ENCODE measurements around the gene CCDC192.

The CCDC192 gene

GRCh38 chr5:127928053-127928452 is 224.9 kb downstream of the CCDC192 start:
- no peak for DNase-seq

- DNase-seq: no peak
These were observed 227.1 kb downstream of the CCDC192 start for GRCh38 chr5:127930311-127930710.

GRCh38 chr5:127931396-127931795 is 228.2 kb downstream of the CCDC192 start:
- DNase-seq: no peak

DNA sequence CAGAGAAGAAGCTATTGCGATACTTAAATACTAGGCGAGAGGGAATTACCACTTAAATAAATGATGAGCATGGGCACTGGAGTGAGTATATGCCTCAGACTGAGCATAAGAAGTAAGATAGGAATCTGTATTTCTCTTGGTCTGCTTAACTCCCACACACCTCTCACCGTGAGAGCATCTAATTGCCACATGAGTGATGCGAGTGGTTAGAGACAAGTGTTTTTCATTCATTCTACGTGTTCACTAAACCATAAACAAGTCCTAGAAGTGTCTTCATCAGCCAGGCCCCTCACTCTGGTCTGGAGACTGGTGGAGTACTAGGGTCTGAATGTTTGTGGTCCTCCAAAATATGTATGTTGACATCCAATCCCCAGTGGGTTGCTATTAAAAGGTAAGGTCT is 230.2 kb downstream of the CCDC192 start:
- no peak for DNase-seq

- DNase-seq: no peak
These were observed 231.6 kb downstream of the CCDC192 start for GRCh38 chr5:127934791-127935256.

- no peak for DNase-seq
These were observed 232.2 kb downstream of the CCDC192 start for GRCh38 chr5:127935398-127935797.

DNA sequence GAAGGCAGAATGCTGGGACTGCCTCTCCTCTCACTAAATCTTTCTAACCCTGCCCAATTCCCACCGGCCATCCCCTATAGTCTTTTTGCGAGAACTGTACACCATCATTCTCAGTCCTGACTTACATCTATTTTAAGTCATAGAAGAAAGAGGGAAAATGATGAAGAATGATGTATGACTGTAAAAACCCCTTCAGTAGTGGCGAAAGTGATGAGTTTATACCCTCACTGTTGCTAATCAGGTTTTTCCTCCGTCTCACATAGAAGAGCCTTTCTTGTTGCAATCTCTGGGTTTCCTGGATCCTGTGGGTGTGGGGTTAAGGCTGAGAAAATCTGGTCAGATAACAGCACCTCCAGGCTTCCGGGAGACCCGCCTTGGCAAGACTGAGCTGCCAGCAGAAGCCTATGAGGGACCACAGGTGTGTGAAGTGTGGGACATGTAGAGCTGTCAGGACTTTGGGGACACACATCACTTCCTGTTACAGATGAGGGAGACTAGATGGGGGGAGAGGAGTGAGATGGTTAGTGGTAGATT is 233.3 kb downstream of the CCDC192 start:
- no peak for DNase-seq

DNA sequence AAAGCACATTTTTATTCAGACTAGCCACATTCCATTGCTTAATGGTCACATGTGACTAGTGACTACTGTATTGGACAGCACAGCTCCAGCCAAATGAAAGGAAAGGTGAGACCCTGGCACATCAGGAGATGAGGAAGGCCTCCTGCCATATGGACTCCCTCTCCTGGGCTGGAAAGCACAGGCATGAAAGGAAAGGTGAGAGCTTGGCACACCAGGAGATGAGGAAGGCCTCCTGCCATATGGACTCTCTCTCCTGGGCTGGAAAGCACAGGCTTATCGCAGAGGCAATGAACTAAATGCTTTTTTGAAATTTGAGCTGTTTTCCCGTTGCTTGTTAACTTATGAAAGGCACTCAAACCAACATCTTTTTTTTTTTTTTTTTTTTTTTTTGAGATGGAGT is 235.6 kb downstream of the CCDC192 start:
- DNase-seq: no peak

- DNase-seq: no peak
These were observed 237.7 kb downstream of the CCDC192 start for GRCh38 chr5:127940854-127941253.

DNA sequence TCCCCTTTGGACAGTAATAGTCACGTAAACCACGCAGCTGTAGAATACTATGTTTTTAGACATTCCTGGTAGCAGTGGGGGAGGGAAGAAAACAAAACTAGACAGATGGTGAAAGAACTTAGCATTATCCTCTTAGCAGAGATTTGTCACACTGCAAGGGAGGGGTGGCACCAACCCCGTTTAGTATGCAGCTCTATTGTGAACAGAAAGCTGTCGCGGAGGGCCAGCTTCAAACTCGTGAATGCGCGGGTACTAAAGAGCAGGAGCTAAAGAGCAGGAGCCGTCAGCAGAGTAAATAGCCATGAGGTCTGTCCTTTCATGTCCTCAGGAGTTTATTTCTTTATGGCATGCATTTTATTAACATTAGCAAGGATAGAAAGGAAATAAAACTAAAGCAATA is 238.5 kb downstream of the CCDC192 start:
- DNase-seq: no peak

GRCh38 chr5:127942246-127943060 is 239.3 kb downstream of the CCDC192 start:
- DNase-seq: no peak

GRCh38 chr5:127943061-127943371 is 239.8 kb downstream of the CCDC192 start:
- DNase-seq: no peak

DNA sequence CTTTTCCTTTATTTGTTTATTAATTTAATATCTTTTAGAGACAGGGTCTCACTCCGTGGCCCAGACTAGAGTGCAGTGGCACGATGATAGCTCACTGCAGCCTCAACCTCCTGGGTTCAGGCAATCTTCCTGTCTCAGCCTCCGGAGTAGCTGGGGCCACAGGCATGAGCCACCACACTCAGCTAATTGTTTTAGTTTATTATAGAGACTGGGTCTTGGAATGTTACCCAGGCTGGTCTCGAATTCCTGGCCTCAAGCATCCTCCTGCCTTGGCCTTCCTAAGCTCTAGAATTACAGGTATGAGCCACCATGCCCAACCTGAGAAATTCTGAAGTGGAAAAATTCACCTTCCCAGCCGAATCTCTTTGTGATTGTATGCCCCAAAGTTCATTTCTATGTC is 240.9 kb downstream of the CCDC192 start:
- no peak for DNase-seq

- no peak for DNase-seq
These were observed 244.8 kb downstream of the CCDC192 start for GRCh38 chr5:127947941-127948340.

DNA sequence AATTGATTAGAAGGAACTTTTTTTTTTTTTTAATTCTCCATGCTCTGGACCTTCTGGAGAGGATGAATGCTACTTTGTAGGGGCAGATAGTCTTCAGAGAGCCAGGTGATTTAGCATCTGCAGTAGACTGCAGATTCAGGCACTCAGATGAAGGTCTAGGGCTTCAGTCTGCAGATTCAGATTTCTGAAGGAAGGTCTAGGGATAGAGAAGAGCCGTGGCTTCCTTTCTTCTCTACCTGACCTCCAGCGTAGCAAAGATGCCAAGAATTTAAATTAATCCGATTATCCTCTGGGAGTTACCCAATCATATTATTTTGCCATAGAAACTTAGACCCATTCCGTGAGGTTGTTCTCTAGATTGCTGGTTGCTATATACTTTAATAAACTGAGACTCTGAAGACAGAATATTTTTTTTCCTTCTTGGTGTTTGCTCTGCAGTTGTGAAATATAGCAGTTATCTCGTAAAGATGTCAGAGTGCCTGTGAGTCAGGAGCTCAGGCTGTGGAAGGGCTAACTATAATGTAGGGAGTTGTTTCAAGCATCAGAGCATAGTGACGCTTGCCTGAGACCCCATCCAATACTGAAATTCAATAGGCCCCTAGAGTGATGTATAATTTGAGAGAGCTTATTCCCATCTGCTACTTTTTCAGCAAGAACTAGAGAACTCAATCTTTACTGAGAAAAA is 247.7 kb downstream of the CCDC192 start:
- DNase-seq: no peak

- DNase-seq: no peak
These were observed 248.6 kb downstream of the CCDC192 start for GRCh38 chr5:127951791-127952190.

- no peak for DNase-seq
These were observed 254.0 kb downstream of the CCDC192 start for GRCh38 chr5:127957183-127957582.

- DNase-seq: no peak
These were observed 254.6 kb downstream of the CCDC192 start for GRCh38 chr5:127957701-127958239.

DNA sequence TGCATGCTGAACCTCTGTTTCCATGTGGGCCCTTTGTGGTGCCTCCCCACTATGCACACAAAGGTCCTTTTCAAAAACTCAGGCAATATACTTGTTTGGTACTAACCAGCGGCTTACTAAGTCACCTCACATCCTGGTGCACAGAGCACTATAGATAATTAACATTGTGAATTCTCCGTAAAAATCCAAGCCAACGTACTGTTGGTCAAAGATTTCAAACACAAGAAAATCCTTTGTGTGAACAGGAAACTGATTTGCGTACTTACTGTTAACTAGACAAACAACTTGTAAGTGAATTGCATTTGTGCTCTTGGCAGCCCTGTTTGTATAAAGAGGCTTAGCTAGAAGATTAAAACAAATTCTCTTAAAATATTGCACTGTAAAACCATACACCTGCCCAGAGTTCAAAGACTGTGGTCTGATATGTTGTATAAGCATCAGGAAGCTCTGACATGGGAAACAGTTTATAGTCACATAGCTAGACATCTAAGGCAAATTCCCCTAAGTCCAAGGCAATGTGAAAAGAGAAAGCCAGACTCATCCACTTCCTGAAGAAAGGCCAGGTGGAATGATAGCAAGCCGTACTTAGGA is 255.3 kb downstream of the CCDC192 start:
- DNase-seq: no peak

DNA sequence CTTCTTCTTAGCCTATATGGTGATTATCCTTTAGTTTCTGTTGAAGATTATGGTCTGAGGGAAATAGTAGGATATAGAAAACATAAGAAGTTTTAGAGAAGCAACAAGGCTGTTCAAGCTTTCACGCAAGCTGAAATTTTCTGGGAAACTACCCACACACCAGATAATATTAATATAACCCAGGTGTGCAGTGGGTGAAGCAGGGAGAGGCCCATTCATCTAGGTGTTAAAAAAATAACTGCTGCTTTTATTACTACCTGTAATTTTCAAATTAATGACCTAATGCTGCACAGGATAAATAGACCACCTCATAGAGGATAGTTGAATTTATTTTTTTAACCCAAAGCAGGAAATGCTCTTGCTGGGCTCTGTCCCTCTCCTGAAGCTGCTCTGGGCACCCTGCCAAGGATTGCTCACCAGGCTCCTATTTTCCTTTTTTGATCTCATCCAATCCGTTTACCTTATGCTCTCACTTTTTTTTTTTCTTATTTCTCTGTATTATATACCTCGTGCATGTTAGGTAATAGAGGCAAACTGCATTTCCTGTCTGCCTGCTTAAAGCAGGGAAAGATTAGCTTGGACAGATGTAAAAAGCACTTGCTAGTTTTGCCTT is 256.1 kb downstream of the CCDC192 start:
- peak in 1 of 2 experiments; percentile 3 for DNase-seq

DNA sequence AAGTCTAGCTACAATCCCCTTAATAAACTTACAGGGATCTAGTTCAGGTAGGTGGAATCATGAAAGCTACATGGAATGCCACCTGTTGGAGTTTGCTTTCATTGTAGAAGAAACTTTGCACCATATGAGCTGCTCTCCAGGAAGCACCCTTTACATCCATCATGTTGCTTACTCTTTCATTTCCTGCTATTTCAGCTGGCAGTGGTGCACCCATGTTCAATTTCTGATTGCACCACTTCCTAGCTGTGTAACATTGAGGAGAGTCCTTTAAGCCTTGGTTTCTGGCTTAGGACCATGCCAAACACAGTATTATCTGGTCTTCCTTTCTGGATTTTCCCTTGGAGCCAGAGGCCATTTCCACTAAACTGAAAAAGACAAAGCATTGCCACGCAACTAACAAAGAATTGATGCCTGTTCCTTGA is 257.1 kb downstream of the CCDC192 start:
- DNase-seq: no peak

DNA sequence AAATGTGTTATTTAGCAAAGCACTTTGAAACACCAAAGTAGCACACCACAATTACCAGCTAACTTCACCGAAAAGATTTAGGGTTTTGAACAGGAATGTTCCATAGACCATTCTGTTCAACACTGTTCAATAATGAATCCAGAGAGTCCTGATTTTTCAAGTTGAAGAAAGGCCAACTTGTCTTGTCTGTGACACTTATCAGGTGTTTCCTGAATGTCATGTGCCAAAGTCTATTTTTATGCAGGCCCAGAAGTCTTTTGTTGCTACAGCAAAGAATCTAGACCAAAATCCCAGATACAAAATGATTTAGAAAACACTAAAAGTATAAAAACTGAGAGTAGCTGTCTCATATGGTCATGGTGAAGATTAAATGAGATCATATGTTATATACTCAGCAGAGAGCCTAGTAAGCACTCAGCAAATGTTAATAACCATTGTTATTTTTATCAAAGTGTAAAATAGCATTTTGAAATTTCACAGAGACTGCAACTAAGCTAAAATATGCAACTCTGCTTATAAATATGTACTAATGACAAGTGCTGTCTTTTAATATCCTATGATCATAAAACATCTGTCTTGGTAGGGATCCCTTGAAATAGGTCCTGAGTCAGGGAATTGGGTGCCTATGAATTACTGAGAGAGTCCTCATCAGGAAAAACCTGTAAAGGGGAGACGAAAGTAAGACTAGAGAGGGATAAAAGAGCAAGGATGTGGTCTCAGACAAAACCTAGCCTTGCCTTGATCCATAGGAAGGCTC is 258.0 kb downstream of the CCDC192 start:
- DNase-seq: no peak
